ENCODE results near the gene KREMEN2. TPM values are rescaled to one million over a fixed set of nuclear protein-coding genes. Genes with fewer than 3 reads are reported as not detected.
A peak's percentile ranks its signal among the peaks of the same experiment; 100 is the strongest.

KREMEN2 gene
- total RNA-seq, 2 donors from 2014 or later = 5.0 to 8.4 TPM

GRCh38 chr16:3007059-3007956 lies 43.2 kb downstream of the KREMEN2 start:
- Histone ChIP-seq H3K4me3 (ENCODE audit: low read length) (peak overlapping the region; percentile 53), H3K9ac (ENCODE audit: extremely low read depth, low read length, poor library complexity, severe bottlenecking) (no peak overlapping the region), H3K9me3 (ENCODE audit: control insufficient read depth, low read length) (no peaks in the 10 kb centered on the region), H3K27me3 (ENCODE audit: control insufficient read depth, insufficient read depth, low read length, poor library complexity, severe bottlenecking) (no peaks in the 10 kb centered on the region), H3K36me3 (ENCODE audit: control insufficient read depth, insufficient read depth, low read length) (no peaks in the 10 kb centered on the region), H3K27ac (ENCODE audit: low read depth, low read length) (no peak overlapping the region), H3K4me1 (ENCODE audit: control insufficient read depth, insufficient read depth, low read length) (peaks cover 30% of the 10 kb centered on the region)
- peaks cover 38% of the 10 kb centered on the region for H3K4me1 Mint-ChIP-seq
- peak; percentile 84 for DNase-seq
- WGBS, 2 experiments (ENCODE audit: insufficient coverage in 1 of 2, insufficient read length in 1 of 2) = 60 to 73% methylated on average over 11 to 13 of the region's 13 CpGs
- no peak for TF ChIP-seq CTCF (conservative IDR thresholded peaks at IDR 0.05)
- H3K27ac Mint-ChIP-seq = peak overlapping the region; percentile 98
- no peaks in the 10 kb centered on the region for H3K9me3 Mint-ChIP-seq
- peak overlapping the region; percentile 51 for H3K4me3 Mint-ChIP-seq
- no peaks in the 10 kb centered on the region for H3K36me3 Mint-ChIP-seq (ENCODE audit: low read depth)
- peaks cover 8% of the 10 kb centered on the region for H3K27me3 Mint-ChIP-seq (ENCODE audit: insufficient read depth)

GRCh38 chr16:3007957-3008689 lies 44.0 kb downstream of the KREMEN2 start:
- Mint-ChIP-seq H3K27me3 (ENCODE audit: insufficient read depth) (peaks cover 14% of the 10 kb centered on the region), H3K4me3 (peak overlapping the region; percentile 51), H3K9me3 (no peaks in the 10 kb centered on the region), H3K36me3 (ENCODE audit: low read depth) (no peaks in the 10 kb centered on the region), H3K4me1 (peaks cover 44% of the 10 kb centered on the region), H3K27ac (peak overlapping the region; percentile 98)
- H3K27me3 ChIP-seq (ENCODE audit: control insufficient read depth, insufficient read depth, low read length, poor library complexity, severe bottlenecking) = no peaks in the 10 kb centered on the region
- H3K9ac ChIP-seq (ENCODE audit: extremely low read depth, low read length, poor library complexity, severe bottlenecking) = no peak overlapping the region
- peak; percentile 96 for DNase-seq
- H3K4me3 ChIP-seq (ENCODE audit: low read length) = peak overlapping the region; percentile 53
- H3K36me3 ChIP-seq (ENCODE audit: control insufficient read depth, insufficient read depth, low read length) = no peaks in the 10 kb centered on the region
- no peak overlapping the region for H3K27ac ChIP-seq (ENCODE audit: low read depth, low read length)
- 17 to 19% methylated on average over 6 to 16 of the region's 17 CpGs for WGBS, 2 experiments (ENCODE audit: insufficient coverage in 1 of 2, insufficient read length in 1 of 2)
- H3K4me1 ChIP-seq (ENCODE audit: control insufficient read depth, insufficient read depth, low read length) = peaks cover 33% of the 10 kb centered on the region
- TF ChIP-seq CTCF (conservative IDR thresholded peaks at IDR 0.05) = peak; percentile 18
- no peaks in the 10 kb centered on the region for H3K9me3 ChIP-seq (ENCODE audit: control insufficient read depth, low read length)

GRCh38 chr16:3008690-3009037 lies 44.6 kb downstream of the KREMEN2 start:
- H3K36me3 ChIP-seq (ENCODE audit: control insufficient read depth, insufficient read depth, low read length) = no peaks in the 10 kb centered on the region
- H3K9me3 ChIP-seq (ENCODE audit: control insufficient read depth, low read length) = no peaks in the 10 kb centered on the region
- no peak overlapping the region for H3K4me3 ChIP-seq (ENCODE audit: low read length)
- H3K9ac ChIP-seq (ENCODE audit: extremely low read depth, low read length, poor library complexity, severe bottlenecking) = no peak overlapping the region
- 65 to 100% methylated on average over 1 to 4 of the region's 4 CpGs for WGBS, 2 experiments (ENCODE audit: insufficient coverage in 1 of 2, insufficient read length in 1 of 2)
- Mint-ChIP-seq H3K27ac (peak overlapping the region; percentile 98), H3K4me1 (peaks cover 49% of the 10 kb centered on the region), H3K27me3 (ENCODE audit: insufficient read depth) (peaks cover 16% of the 10 kb centered on the region), H3K4me3 (peak overlapping the region; percentile 51), H3K9me3 (no peaks in the 10 kb centered on the region), H3K36me3 (ENCODE audit: low read depth) (no peaks in the 10 kb centered on the region)
- H3K27me3 ChIP-seq (ENCODE audit: control insufficient read depth, insufficient read depth, low read length, poor library complexity, severe bottlenecking) = no peaks in the 10 kb centered on the region
- no peak overlapping the region for H3K27ac ChIP-seq (ENCODE audit: low read depth, low read length)
- H3K4me1 ChIP-seq (ENCODE audit: control insufficient read depth, insufficient read depth, low read length) = peaks cover 33% of the 10 kb centered on the region
- DNase-seq = no peak
- no peak for TF ChIP-seq CTCF (conservative IDR thresholded peaks at IDR 0.05)
